Mammary epithelial cell (primary cell): ENCODE measurements around the gene OR4S2.

Source experiments
- EZH2 ChIP-seq: IDR thresholded peaks from 2 replicates; pipeline ENCODE4 v1.6.1; 2012; ENCODE audit warnings: low read length, inconsistent platforms, borderline replicate concordance
- TF ChIP-seq, protein P1 (sequence below), 2 donors: IDR thresholded peaks in 1 of 2; conservative IDR thresholded peaks in 1 of 2; 2 replicates each; pipeline ENCODE4 v1.5.1; 2011 to 2012; ENCODE audit warnings: inconsistent platforms in 2 of 2, low read length in 2 of 2, mild to moderate bottlenecking in 2 of 2, control low read depth in 1 of 2, low read depth in 1 of 2; ENCODE audit not compliant: insufficient read depth in 1 of 2; ENCODE audit errors: extremely low read depth in 1 of 2

GRCh38 chr11:55655096-55655495 lies 7.0 kb downstream of the OR4S2 start:
- TF ChIP-seq, protein P1, sequence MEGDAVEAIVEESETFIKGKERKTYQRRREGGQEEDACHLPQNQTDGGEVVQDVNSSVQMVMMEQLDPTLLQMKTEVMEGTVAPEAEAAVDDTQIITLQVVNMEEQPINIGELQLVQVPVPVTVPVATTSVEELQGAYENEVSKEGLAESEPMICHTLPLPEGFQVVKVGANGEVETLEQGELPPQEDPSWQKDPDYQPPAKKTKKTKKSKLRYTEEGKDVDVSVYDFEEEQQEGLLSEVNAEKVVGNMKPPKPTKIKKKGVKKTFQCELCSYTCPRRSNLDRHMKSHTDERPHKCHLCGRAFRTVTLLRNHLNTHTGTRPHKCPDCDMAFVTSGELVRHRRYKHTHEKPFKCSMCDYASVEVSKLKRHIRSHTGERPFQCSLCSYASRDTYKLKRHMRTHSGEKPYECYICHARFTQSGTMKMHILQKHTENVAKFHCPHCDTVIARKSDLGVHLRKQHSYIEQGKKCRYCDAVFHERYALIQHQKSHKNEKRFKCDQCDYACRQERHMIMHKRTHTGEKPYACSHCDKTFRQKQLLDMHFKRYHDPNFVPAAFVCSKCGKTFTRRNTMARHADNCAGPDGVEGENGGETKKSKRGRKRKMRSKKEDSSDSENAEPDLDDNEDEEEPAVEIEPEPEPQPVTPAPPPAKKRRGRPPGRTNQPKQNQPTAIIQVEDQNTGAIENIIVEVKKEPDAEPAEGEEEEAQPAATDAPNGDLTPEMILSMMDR (conservative IDR thresholded peaks at IDR 0.05 in 1 of 2, IDR thresholded peaks at IDR 0.05 in 1 of 2; ENCODE audit: extremely low read depth in 1 of 2, insufficient read depth in 1 of 2, low read depth in 1 of 2, low read length in 2 of 2), result no peak
- TF ChIP-seq EZH2, result no peak
